Amniotic epithelial cell (primary cell): ENCODE measurements around the gene CIPC.

Source experiments
- DNase-seq: peaks from one replicate; pipeline ENCODE4 v3.0.0-alpha.2; 2010; ENCODE audit warnings: low read depth

CIPC gene

GRCh38 chr14:77151918-77152588, 54.0 kb downstream of the CIPC start:
- peak; percentile 22 for DNase-seq

GRCh38 chr14:77153802-77154201, 55.7 kb downstream of the CIPC start:
- no peak for DNase-seq

- DNase-seq: no peak
These were observed 56.4 kb downstream of the CIPC start for GRCh38 chr14:77154421-77154820.

- DNase-seq: no peak
These were observed 57.0 kb downstream of the CIPC start for GRCh38 chr14:77155083-77155482.

- DNase-seq: no peak
These were observed 59.7 kb downstream of the CIPC start for GRCh38 chr14:77157740-77158139.

- peak; percentile 52 for DNase-seq
These were observed 60.3 kb downstream of the CIPC start for GRCh38 chr14:77158175-77158881.

GRCh38 chr14:77158882-77159255, 60.8 kb downstream of the CIPC start:
- no peak for DNase-seq

- no peak for DNase-seq
These were observed 63.0 kb downstream of the CIPC start for GRCh38 chr14:77161011-77161410.
